Bronchial epithelial cell (primary cell): ENCODE measurements around the gene NLE1. TPM values are rescaled to one million over a fixed set of nuclear protein-coding genes. Genes with fewer than 3 reads are reported as not detected.
"Not testable (repeated sequence)": the region's sequence is repeated elsewhere in the genome, so short reads cannot be mapped to it uniquely, and the experiment has no call there.

Source experiments
- DNase-seq: peaks from one replicate; pipeline ENCODE4 v3.0.0-alpha.2; 2010; ENCODE audit warnings: low read depth
- FAIRE-seq: peaks from 2 replicates; lab custom pipeline; 2011; peaks lifted over from hg19 to GRCh38; lab: Jason Lieb, UNC
- H3K27me3 ChIP-seq: 2 replicates; pipeline ENCODE4 v1.5.1; 2011; ENCODE audit warnings: low read length; ENCODE audit not compliant: control insufficient read depth, insufficient read depth
- H3K36me3 ChIP-seq: 2 replicates; pipeline ENCODE4 v1.5.1; 2011; ENCODE audit warnings: low read length; ENCODE audit not compliant: control insufficient read depth, insufficient read depth
- H3K4me3 ChIP-seq: 2 replicates; pipeline ENCODE4 v1.5.1; 2011; ENCODE audit warnings: mild to moderate bottlenecking, low read depth, low read length, control low read depth
- total RNA-seq: library from RNA; depleted of rRNA; stranded (reverse); fragments of >200 nt; gene quantifications from 2 replicates; pipeline ENCODE4 v1.2.1, GENCODE V29; 2014
- TF ChIP-seq, protein P1 (sequence below): IDR thresholded peaks from 2 replicates; pipeline ENCODE4 v1.5.1; 2011; ENCODE audit warnings: mild to moderate bottlenecking, moderate library complexity, low read length, control low read depth, inconsistent platforms; ENCODE audit not compliant: insufficient read depth, severe bottlenecking

NLE1 gene
- total RNA-seq, 1 donor from 2014 or later: 32.4 TPM

DNA sequence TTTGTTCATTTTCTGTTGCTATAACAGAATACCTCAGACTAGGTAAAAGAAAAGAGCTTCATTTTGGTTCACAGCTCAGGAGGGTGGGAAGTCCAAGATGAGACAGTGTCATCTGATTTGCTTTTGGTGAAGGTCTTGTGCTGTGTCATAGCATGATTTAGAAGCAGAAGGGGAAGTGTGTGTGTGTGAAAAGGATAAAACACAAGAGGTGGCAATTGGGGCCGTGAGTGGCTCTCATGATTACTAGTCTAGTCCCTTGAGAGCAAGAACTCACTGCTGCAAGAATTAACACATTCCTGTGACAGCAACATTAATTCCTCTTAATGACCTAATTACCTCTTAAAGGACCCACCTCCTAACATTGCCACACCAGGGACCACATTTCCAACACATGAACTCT, 43.7 kb upstream of the NLE1 start:
- DNase-seq (no peak), FAIRE-seq (no peak)
- Histone ChIP-seq H3K4me3 (no peak overlapping the region), H3K36me3 (no peaks in the 10 kb centered on the region), H3K27me3 (no peaks in the 10 kb centered on the region)
- TF ChIP-seq, protein P1, sequence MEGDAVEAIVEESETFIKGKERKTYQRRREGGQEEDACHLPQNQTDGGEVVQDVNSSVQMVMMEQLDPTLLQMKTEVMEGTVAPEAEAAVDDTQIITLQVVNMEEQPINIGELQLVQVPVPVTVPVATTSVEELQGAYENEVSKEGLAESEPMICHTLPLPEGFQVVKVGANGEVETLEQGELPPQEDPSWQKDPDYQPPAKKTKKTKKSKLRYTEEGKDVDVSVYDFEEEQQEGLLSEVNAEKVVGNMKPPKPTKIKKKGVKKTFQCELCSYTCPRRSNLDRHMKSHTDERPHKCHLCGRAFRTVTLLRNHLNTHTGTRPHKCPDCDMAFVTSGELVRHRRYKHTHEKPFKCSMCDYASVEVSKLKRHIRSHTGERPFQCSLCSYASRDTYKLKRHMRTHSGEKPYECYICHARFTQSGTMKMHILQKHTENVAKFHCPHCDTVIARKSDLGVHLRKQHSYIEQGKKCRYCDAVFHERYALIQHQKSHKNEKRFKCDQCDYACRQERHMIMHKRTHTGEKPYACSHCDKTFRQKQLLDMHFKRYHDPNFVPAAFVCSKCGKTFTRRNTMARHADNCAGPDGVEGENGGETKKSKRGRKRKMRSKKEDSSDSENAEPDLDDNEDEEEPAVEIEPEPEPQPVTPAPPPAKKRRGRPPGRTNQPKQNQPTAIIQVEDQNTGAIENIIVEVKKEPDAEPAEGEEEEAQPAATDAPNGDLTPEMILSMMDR: no peak

DNA sequence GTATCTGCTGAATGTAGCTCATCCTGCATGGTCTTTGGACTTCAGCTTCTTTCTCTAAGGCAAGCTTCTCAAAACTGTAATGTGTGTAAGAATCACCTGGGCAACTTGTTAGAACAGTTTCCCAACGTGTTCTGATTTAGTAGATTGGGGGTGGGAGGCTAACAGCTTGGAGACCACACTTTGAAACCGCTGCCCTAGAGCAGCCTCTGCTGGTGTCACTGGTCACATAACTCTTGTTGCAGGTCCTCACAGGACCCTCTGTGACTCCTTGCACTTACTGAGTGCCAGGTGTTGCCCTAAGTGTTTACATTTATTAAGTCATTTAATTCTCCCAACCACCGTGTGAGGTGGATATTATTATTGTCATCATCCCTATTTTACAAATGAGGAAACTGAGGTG, 42.2 kb upstream of the NLE1 start:
- TF ChIP-seq, protein P1: no peak
- Histone ChIP-seq H3K27me3 (no peaks in the 10 kb centered on the region), H3K36me3 (no peaks in the 10 kb centered on the region), H3K4me3 (no peak overlapping the region)
- DNase-seq (no peak), FAIRE-seq (no peak)

DNA sequence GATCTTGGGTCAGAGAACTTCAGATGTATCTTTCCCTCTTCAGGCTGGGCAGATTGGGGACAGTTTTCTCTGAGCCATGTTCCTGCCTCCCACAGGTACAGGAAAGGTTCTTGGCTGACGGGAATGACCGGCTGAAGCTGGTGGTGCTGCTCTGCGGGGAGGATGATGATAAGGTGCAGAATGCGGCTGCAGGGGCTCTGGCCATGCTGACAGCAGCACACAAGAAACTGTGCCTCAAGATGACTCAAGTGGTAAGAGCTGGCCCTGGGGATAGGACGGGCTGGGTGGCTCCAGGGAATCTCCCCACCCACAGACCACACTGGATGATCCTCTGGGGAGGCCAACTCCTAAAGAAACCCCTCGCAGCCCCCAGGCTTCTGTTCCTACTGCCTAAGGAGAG, 41.2 kb upstream of the NLE1 start:
- DNase-seq: peak; percentile 29
- Histone ChIP-seq H3K27me3 (no peaks in the 10 kb centered on the region), H3K4me3 (no peak overlapping the region), H3K36me3 (no peaks in the 10 kb centered on the region)
- no peak for FAIRE-seq
- TF ChIP-seq, protein P1: no peak

DNA sequence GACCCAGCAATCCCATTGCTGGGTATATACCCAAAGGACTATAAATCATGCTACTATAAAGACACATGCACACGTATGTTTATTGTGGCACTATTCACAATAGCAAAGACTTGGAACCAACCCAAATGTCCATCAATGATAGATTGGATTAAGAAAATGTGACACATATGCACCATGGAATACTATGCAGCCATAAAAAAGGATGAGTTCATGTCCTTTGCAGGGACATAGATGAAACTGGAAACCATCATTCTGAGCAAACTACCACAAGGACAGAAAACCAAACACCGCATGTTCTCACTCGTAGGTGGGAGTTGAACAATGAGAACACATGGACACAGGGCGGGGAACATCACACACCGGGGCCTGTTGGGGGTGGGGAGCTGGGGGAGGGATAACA, 37.3 kb upstream of the NLE1 start:
- not testable (repeated sequence) for H3K36me3 ChIP-seq, DNase-seq, H3K4me3 ChIP-seq, H3K27me3 ChIP-seq, FAIRE-seq

DNA sequence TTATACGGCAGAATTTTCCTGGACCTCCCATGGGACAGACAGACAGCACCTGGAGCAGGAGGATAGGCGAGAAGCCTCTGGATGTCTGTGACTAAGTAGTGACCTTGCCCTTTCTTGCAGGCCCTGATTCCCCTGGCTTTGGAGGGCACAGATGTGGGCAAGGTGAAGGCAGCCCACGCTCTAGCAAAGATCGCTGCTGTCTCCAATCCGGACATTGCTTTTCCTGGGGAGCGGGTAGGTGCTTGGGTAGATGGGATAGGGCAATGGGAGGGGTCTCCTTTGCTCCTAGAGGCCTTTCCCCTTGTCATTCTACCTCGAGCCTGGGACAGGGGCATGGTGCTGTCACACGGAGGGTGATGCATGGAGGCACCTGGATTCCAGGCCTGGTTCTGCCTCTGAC, 34.8 kb upstream of the NLE1 start:
- H3K27me3 ChIP-seq: peaks cover 3% of the 10 kb centered on the region
- TF ChIP-seq, protein P1: no peak
- FAIRE-seq: peak; percentile 13

DNA sequence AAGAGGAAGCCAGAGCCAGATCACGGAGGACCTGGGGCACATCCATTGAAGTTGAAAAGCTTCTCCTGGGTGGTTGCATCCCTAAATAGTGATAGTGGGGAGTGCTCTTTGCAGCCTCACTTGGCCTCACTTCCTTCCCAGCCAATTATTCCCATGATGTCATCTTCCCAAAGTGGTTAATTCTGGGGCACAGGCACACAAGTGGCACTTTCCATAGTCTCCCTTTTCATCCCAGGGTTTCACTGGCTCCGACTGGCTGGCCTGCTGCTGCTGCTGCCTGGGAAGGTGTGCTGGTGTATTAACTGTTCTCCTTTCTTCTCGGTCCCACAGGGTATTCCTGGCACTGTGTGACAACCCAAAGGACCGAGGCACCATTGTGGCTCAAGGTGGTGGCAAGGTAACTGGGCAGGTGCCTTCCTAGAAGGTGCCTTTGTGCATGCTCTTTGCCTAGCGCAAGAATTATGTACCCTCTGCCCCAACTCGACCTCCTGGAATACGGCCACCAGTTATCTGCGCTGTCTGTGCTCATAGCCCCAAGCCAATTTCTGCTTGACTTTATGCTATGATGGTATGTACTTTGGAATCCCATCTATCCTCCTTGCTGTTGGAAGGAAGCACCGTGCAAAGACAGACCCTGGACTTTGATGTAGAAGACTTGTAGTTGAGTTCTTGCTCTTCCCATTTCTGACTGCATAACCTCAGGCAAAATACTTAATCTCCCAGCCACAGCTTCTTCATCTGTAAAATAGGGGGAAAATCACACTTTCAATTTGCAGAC, 33.7 kb upstream of the NLE1 start:
- FAIRE-seq (no peak), DNase-seq (no peak)
- TF ChIP-seq, protein P1: no peak
- Histone ChIP-seq H3K27me3 (peaks cover 3% of the 10 kb centered on the region), H3K36me3 (no peaks in the 10 kb centered on the region), H3K4me3 (no peak overlapping the region)

More for the DNA sequence above, 34.8 kb upstream of the NLE1 start:
- no peaks in the 10 kb centered on the region for H3K36me3 ChIP-seq
- no peak overlapping the region for H3K4me3 ChIP-seq
- DNase-seq: no peak
